Neural crest cell (in vitro differentiated cells): ENCODE results near the gene KIDINS220. TPM values are rescaled to one million over a fixed set of nuclear protein-coding genes. Genes with fewer than 3 reads are reported as not detected.

Experiments used
- DNase-seq: peaks from one replicate; pipeline ENCODE4 v3.0.0; 2021; ENCODE audit warnings: low read depth, mixed read lengths, low spot score
- H3K27ac Mint-ChIP-seq: one replicate; pipeline ENCODE4 v1.8.0; 2021; ENCODE audit warnings: mild to moderate bottlenecking, mixed read lengths; ENCODE audit not compliant: unreplicated experiment
- H3K27me3 Mint-ChIP-seq: 2 replicates; pipeline ENCODE4 v1.8.0; 2021; ENCODE audit warnings: low read depth, mild to moderate bottlenecking, mixed read lengths
- H3K36me3 Mint-ChIP-seq: 2 replicates; pipeline ENCODE4 v1.8.0; 2021; ENCODE audit warnings: low read depth, mild to moderate bottlenecking, mixed read lengths
- H3K4me1 Mint-ChIP-seq: 2 replicates; pipeline ENCODE4 v1.8.0; 2021; ENCODE audit warnings: mixed read lengths
- H3K4me3 Mint-ChIP-seq: one replicate; pipeline ENCODE4 v1.8.0; 2021; ENCODE audit warnings: mild to moderate bottlenecking, mixed read lengths
- H3K9me3 Mint-ChIP-seq: 2 replicates; pipeline ENCODE4 v1.8.0; 2021; ENCODE audit warnings: mixed read lengths
- total RNA-seq: library from RNA; stranded (reverse); gene quantifications from 2 replicates; pipeline ENCODE4 v1.2.1, GENCODE V29; 2021
- TF ChIP-seq, protein P1 (sequence below): fragments of 200-600 bp; sonication (generic); conservative IDR thresholded peaks from 2 replicates; pipeline ENCODE4 v1.5.0; 2021; ENCODE audit warnings: antibody characterized with exemption, mild to moderate bottlenecking

The KIDINS220 gene
- total RNA-seq, 1 donor from 2014 or later: 61.1 TPM

- Mint-ChIP-seq H3K4me1 (no peaks in the 10 kb centered on the region), H3K36me3 (peaks cover 21% of the 10 kb centered on the region), H3K27me3 (no peaks in the 10 kb centered on the region), H3K4me3 (no peak overlapping the region), H3K9me3 (peaks cover 3% of the 10 kb centered on the region), H3K27ac (no peak overlapping the region)
- no peak for DNase-seq
- TF ChIP-seq, protein P1, sequence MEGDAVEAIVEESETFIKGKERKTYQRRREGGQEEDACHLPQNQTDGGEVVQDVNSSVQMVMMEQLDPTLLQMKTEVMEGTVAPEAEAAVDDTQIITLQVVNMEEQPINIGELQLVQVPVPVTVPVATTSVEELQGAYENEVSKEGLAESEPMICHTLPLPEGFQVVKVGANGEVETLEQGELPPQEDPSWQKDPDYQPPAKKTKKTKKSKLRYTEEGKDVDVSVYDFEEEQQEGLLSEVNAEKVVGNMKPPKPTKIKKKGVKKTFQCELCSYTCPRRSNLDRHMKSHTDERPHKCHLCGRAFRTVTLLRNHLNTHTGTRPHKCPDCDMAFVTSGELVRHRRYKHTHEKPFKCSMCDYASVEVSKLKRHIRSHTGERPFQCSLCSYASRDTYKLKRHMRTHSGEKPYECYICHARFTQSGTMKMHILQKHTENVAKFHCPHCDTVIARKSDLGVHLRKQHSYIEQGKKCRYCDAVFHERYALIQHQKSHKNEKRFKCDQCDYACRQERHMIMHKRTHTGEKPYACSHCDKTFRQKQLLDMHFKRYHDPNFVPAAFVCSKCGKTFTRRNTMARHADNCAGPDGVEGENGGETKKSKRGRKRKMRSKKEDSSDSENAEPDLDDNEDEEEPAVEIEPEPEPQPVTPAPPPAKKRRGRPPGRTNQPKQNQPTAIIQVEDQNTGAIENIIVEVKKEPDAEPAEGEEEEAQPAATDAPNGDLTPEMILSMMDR: no peak
Measured at GRCh38 chr2:8790739-8791162, 46.7 kb downstream of the KIDINS220 start.

GRCh38 chr2:8786463-8786862, 51.0 kb downstream of the KIDINS220 start:
- TF ChIP-seq, protein P1: no peak
- peaks cover 38% of the 10 kb centered on the region for H3K36me3 Mint-ChIP-seq
- no peak for DNase-seq
- H3K9me3 Mint-ChIP-seq: peaks cover 3% of the 10 kb centered on the region
- no peak overlapping the region for H3K4me3 Mint-ChIP-seq
- H3K27ac Mint-ChIP-seq: no peak overlapping the region
- peaks cover 8% of the 10 kb centered on the region for H3K4me1 Mint-ChIP-seq
- no peaks in the 10 kb centered on the region for H3K27me3 Mint-ChIP-seq

DNA sequence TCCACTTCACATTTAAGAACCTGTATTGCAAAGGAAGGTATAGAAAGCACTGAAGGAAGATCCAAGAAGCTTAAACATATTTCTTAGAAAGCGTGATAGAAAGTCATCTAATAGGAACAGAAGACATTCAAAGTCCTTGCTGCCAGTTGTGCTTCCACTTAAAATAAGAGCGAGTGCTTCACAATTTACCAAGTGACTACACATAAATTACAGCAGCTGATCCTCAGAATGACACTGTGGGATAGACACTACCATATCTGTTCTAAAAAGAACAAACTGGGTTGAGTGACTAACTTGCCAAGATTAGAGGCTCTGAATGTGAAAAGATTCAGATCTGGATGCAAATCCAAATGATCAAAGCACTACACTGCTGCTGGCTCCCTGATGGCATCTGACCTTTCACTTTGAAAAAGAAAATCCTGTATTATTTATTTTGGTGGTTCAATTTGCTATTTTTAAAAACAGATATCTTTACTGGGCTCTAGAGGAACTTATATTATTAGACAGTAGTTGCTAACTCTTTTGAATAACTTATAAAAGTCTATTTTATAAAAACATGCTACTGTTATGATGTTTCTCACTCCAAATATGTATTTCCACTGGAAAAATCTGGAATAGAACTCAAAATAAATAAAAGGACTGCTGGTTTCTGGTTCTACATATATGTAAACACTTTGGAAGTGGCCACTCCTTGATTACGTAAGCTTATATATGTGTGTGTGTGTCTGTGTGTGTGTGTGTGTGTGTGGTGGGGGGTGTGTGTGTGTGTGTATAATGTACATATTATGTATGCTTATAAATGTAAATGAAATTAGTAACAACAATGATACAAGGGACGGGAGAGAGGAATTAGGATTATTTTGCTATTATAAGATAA, 57.4 kb downstream of the KIDINS220 start:
- Mint-ChIP-seq H3K36me3 (peaks cover 26% of the 10 kb centered on the region), H3K9me3 (no peaks in the 10 kb centered on the region), H3K27ac (peak overlapping the region; percentile 32), H3K4me1 (peaks cover 12% of the 10 kb centered on the region), H3K4me3 (no peak overlapping the region), H3K27me3 (no peaks in the 10 kb centered on the region)
- DNase-seq: no peak
- TF ChIP-seq, protein P1: no peak

GRCh38 chr2:8774371-8774770, 63.0 kb downstream of the KIDINS220 start:
- Mint-ChIP-seq H3K9me3 (no peaks in the 10 kb centered on the region), H3K27ac (no peak overlapping the region), H3K4me3 (no peak overlapping the region)

DNA sequence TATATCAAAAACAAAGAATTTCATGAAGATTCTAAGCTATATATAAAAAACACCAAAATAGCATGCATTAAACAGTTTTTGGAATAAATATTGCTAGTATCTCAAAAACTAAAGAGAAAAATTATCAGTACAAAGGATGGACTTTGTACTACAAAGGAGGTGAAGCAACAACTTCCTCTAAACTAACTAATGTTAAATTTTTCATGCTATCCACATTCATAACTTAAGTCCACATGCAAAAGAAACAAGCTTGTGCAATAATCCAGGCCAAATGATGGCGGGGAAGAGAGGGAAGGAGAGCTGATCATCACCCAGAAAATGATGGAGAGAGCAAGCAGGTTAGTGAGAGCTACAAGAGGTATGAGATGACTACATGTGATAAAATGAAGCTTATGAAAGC, 70.1 kb downstream of the KIDINS220 start:
- H3K4me3 Mint-ChIP-seq: no peak overlapping the region
- DNase-seq: no peak

More at GRCh38 chr2:8774371-8774770, 63.0 kb downstream of the KIDINS220 start:
- H3K4me1 Mint-ChIP-seq: no peaks in the 10 kb centered on the region
- TF ChIP-seq, protein P1: no peak
- no peak for DNase-seq
- no peaks in the 10 kb centered on the region for H3K27me3 Mint-ChIP-seq
- H3K36me3 Mint-ChIP-seq: peaks cover 10% of the 10 kb centered on the region

More for the DNA sequence above, 70.1 kb downstream of the KIDINS220 start:
- TF ChIP-seq, protein P1: no peak
- H3K36me3 Mint-ChIP-seq: peaks cover 16% of the 10 kb centered on the region
- H3K4me1 Mint-ChIP-seq: no peaks in the 10 kb centered on the region
- no peak overlapping the region for H3K27ac Mint-ChIP-seq
- no peaks in the 10 kb centered on the region for H3K9me3 Mint-ChIP-seq
- H3K27me3 Mint-ChIP-seq: no peaks in the 10 kb centered on the region
